Loucy (cell line): Measurements from ENCODE around the gene TLE7.

Experiments
- H2AFZ ChIP-seq: fragments of 200-600 bp; sonication (generic); 2 replicates; pipeline ENCODE4 v1.6.0; 2016; ENCODE audit warnings: antibody characterized with exemption, mild to moderate bottlenecking, low read length, moderate library complexity
- H3F3A ChIP-seq: fragments of 200-600 bp; 2 replicates; pipeline ENCODE4 v1.6.0; 2016; ENCODE audit warnings: antibody characterized with exemption, low read depth, mild to moderate bottlenecking
- H3K27me3 ChIP-seq: fragments of 200-600 bp; sonication (generic); 2 replicates; pipeline ENCODE4 v1.6.1; 2014; ENCODE audit warnings: low read length, mild to moderate bottlenecking; ENCODE audit not compliant: insufficient read depth, poor library complexity, severe bottlenecking
- H3K36me3 ChIP-seq: fragments of 200-600 bp; sonication (generic); 2 replicates; pipeline ENCODE4 v1.6.1; 2016; ENCODE audit warnings: low read length; ENCODE audit not compliant: insufficient read depth
- H3K4me1 ChIP-seq: fragments of 200-600 bp; sonication (generic); 2 replicates; pipeline ENCODE4 v1.5.1; 2014; ENCODE audit warnings: low read length, mild to moderate bottlenecking; ENCODE audit not compliant: insufficient read depth, poor library complexity, severe bottlenecking
- H3K4me2 ChIP-seq: fragments of 200-600 bp; sonication (generic); 2 replicates; pipeline ENCODE4 v1.6.0; 2014; ENCODE audit warnings: antibody characterized with exemption, low read length, low read depth, mild to moderate bottlenecking; ENCODE audit not compliant: poor library complexity, severe bottlenecking
- H3K4me3 ChIP-seq: fragments of 200-600 bp; sonication (generic); 2 replicates; pipeline ENCODE4 v1.5.1; 2014; ENCODE audit warnings: low read length, mild to moderate bottlenecking, mixed read lengths; ENCODE audit not compliant: poor library complexity, severe bottlenecking
- H3K79me2 ChIP-seq: fragments of 200-600 bp; sonication (generic); 2 replicates; pipeline ENCODE4 v1.6.1; 2014; ENCODE audit warnings: low read length; ENCODE audit not compliant: insufficient read depth
- H3K9ac ChIP-seq: fragments of 200-600 bp; sonication (generic); 2 replicates; pipeline ENCODE4 v1.6.0; 2014; ENCODE audit warnings: mild to moderate bottlenecking, low read depth, low read length, moderate library complexity; ENCODE audit not compliant: poor library complexity, severe bottlenecking
- H3K9me2 ChIP-seq: fragments of 200-600 bp; sonication (generic); replicated peaks from 2 replicates; pipeline ENCODE4 v1.6.1; 2016; ENCODE audit warnings: low read depth, low read length, mixed read lengths
- H3K9me3 ChIP-seq: fragments of 200-600 bp; sonication (generic); 2 replicates; pipeline ENCODE4 v1.6.1; 2014; ENCODE audit warnings: mild to moderate bottlenecking, antibody characterized with exemption, low read length, low read depth; ENCODE audit not compliant: insufficient read depth
- H4K20me1 ChIP-seq: fragments of 200-600 bp; sonication (generic); 2 replicates; pipeline ENCODE4 v1.6.0; 2014; ENCODE audit warnings: antibody characterized with exemption, low read length, mild to moderate bottlenecking; ENCODE audit not compliant: insufficient read depth, poor library complexity, severe bottlenecking
- CTCF ChIP-seq: fragments of 200-600 bp; sonication (generic); conservative IDR thresholded peaks from 2 replicates; pipeline ENCODE4 v1.5.1; 2014; ENCODE audit warnings: mild to moderate bottlenecking, antibody characterized with exemption, low read length
- EZH2phosphoT487 ChIP-seq: fragments of 200-600 bp; IDR thresholded peaks from 2 replicates; pipeline ENCODE4 v1.6.1; 2018; ENCODE audit warnings: antibody characterized with exemption, mild to moderate bottlenecking, moderate library complexity, borderline replicate concordance

Gene TLE7

GRCh38 chr16:71384073-71384724 lies 57.7 kb downstream of the TLE7 start:
- no peak overlapping the region for H3K4me2 ChIP-seq
- H3K9me3 ChIP-seq = no peaks in the 10 kb centered on the region
- no peaks in the 10 kb centered on the region for H3K36me3 ChIP-seq
- no peaks in the 10 kb centered on the region for H3F3A ChIP-seq
- no peaks in the 10 kb centered on the region for H3K79me2 ChIP-seq
- no peaks in the 10 kb centered on the region for H3K27me3 ChIP-seq
- H4K20me1 ChIP-seq = no peaks in the 10 kb centered on the region
- H3K9ac ChIP-seq = no peak overlapping the region
- no peak overlapping the region for H3K4me3 ChIP-seq
- H3K4me1 ChIP-seq = no peaks in the 10 kb centered on the region
- no peaks in the 10 kb centered on the region for H3K9me2 ChIP-seq
- no peak overlapping the region for H2AFZ ChIP-seq
- TF ChIP-seq EZH2phosphoT487 = no peak
- no peak for TF ChIP-seq CTCF

- H3K4me2 ChIP-seq = no peak overlapping the region
- H3K27me3 ChIP-seq = no peaks in the 10 kb centered on the region
- H3F3A ChIP-seq = no peaks in the 10 kb centered on the region
- no peaks in the 10 kb centered on the region for H3K79me2 ChIP-seq
- H4K20me1 ChIP-seq = no peaks in the 10 kb centered on the region
- H3K9me2 ChIP-seq = no peaks in the 10 kb centered on the region
- H2AFZ ChIP-seq = no peak overlapping the region
- H3K4me3 ChIP-seq = no peak overlapping the region
- H3K36me3 ChIP-seq = no peaks in the 10 kb centered on the region
- H3K9me3 ChIP-seq = no peaks in the 10 kb centered on the region
- H3K9ac ChIP-seq = no peak overlapping the region
- TF ChIP-seq CTCF (no peak), EZH2phosphoT487 (no peak)
- H3K4me1 ChIP-seq = no peaks in the 10 kb centered on the region
Observed at GRCh38 chr16:71383054-71383773, 58.6 kb downstream of the TLE7 start.

- H3K36me3 ChIP-seq = no peaks in the 10 kb centered on the region
- H3K9me2 ChIP-seq = no peaks in the 10 kb centered on the region
- no peak overlapping the region for H3K4me2 ChIP-seq
- no peaks in the 10 kb centered on the region for H3F3A ChIP-seq
- H4K20me1 ChIP-seq = no peaks in the 10 kb centered on the region
- H3K9me3 ChIP-seq = no peaks in the 10 kb centered on the region
- no peak for TF ChIP-seq EZH2phosphoT487
- TF ChIP-seq CTCF = no peak
- no peaks in the 10 kb centered on the region for H3K79me2 ChIP-seq
- no peaks in the 10 kb centered on the region for H3K27me3 ChIP-seq
- no peak overlapping the region for H2AFZ ChIP-seq
- no peak overlapping the region for H3K9ac ChIP-seq
- H3K4me1 ChIP-seq = no peaks in the 10 kb centered on the region
- no peak overlapping the region for H3K4me3 ChIP-seq
Observed at GRCh38 chr16:71380831-71381230, 61.0 kb downstream of the TLE7 start.
